K562 (cell line): ENCODE results near the gene CTDSPL. TPM values are rescaled to one million over a fixed set of nuclear protein-coding genes. Genes with fewer than 3 reads are reported as not detected.

Experiments used
- ARID2 ChIP-seq: fragments of 450-650 bp; IDR thresholded peaks from 2 replicates; pipeline ENCODE4 v1.6.1; 2017; ENCODE audit warnings: antibody characterized with exemption, mild to moderate bottlenecking
- CEBPB ChIP-seq: fragments of 450-650 bp; IDR thresholded peaks from 2 replicates; pipeline ENCODE4 v1.6.1; 2016; ENCODE audit warnings: missing genetic modification characterization, missing compliant biosample characterization
- CREM ChIP-seq: IDR thresholded peaks from 2 replicates; pipeline ENCODE4 v1.6.1; 2014; ENCODE audit warnings: antibody characterized with exemption, low read depth
- DIDO1 ChIP-seq: fragments of 450-650 bp; IDR thresholded peaks from 2 replicates; pipeline ENCODE4 v1.6.1; 2016; ENCODE audit warnings: low read depth, missing biosample characterization, missing genetic modification characterization
- DPF2 ChIP-seq: fragments of 450-650 bp; IDR thresholded peaks from 2 replicates; pipeline ENCODE4 v1.6.1; 2016
- E2F8 ChIP-seq: fragments of 450-650 bp; IDR thresholded peaks from 2 replicates; pipeline ENCODE4 v1.7.1; 2018; ENCODE audit warnings: mild to moderate bottlenecking, low read depth; ENCODE audit not compliant: partially characterized antibody
- EGR1 ChIP-seq: fragments of 450-650 bp; conservative IDR thresholded peaks from 2 replicates; pipeline ENCODE4 v1.6.1; 2017; ENCODE audit warnings: mild to moderate bottlenecking
- EHMT2 ChIP-seq: fragments of 450-650 bp; IDR thresholded peaks from 2 replicates; pipeline ENCODE4 v1.6.1; 2018; ENCODE audit warnings: antibody characterized with exemption
- GABPB1 ChIP-seq: sonication (generic); formaldehyde crosslinking; IDR thresholded peaks from 2 replicates; pipeline ENCODE4 v1.8.0; 2022; ENCODE audit warnings: mild to moderate bottlenecking, missing genetic modification reagents
- HDAC6 ChIP-seq: IDR thresholded peaks from 2 replicates; pipeline ENCODE4 v1.6.1; 2012; ENCODE audit warnings: low read depth, mild to moderate bottlenecking, control low read depth, inconsistent platforms, low read length, moderate library complexity
- HSF4 ChIP-seq: fragments of 250-450 bp; sonication (Bioruptor Pico); IDR thresholded peaks from 2 replicates; pipeline ENCODE4 v2.1.2; 2022; ENCODE audit warnings: mild to moderate bottlenecking, moderate library complexity, borderline replicate concordance
- KDM2B ChIP-seq: fragments of 250-450 bp; sonication (Bioruptor Pico); IDR thresholded peaks from 2 replicates; pipeline ENCODE4 v1.8.0; 2021; ENCODE audit warnings: mild to moderate bottlenecking, moderate library complexity
- MAZ ChIP-seq, 2 experiments: fragments of 450-650 bp in 1 of 2; sonication (generic) in 1 of 2; formaldehyde crosslinking; IDR thresholded peaks in 1 of 2; conservative IDR thresholded peaks in 1 of 2; 2 replicates each; pipeline versions ENCODE4 v1.4.0 to v1.5.0; 2020; ENCODE audit warnings: mild to moderate bottlenecking in 1 of 2, missing genetic modification reagents in 1 of 2
- MCM5 ChIP-seq: fragments of 450-650 bp; IDR thresholded peaks from 2 replicates; pipeline ENCODE4 v1.6.1; 2016; ENCODE audit warnings: low read depth
- POLR3G ChIP-seq: IDR thresholded peaks from 2 replicates; pipeline ENCODE4 v1.6.1; 2011; ENCODE audit not compliant: insufficient read length, insufficient replicate concordance; ENCODE audit errors: extremely low read depth
- PTRF ChIP-seq: fragments of 450-650 bp; IDR thresholded peaks from 2 replicates; pipeline ENCODE4 v1.6.1; 2016; ENCODE audit warnings: mild to moderate bottlenecking, missing genetic modification characterization, missing compliant biosample characterization
- RB1 ChIP-seq: fragments of 450-650 bp; IDR thresholded peaks from 2 replicates; pipeline ENCODE4 v1.6.1; 2017; ENCODE audit warnings: low read depth, mild to moderate bottlenecking
- SIX5 ChIP-seq, 2 experiments: IDR thresholded peaks; 2 replicates each; pipeline ENCODE4 v1.6.1; 2011; ENCODE audit warnings: low read length in 2 of 2, borderline replicate concordance in 1 of 2, low read depth in 1 of 2, mild to moderate bottlenecking in 1 of 2, moderate library complexity in 1 of 2; ENCODE audit not compliant: insufficient read depth in 1 of 2
- TFE3 ChIP-seq: fragments of 450-650 bp; formaldehyde crosslinking; IDR thresholded peaks from 2 replicates; pipeline ENCODE4 v1.4.0; 2020; ENCODE audit warnings: mild to moderate bottlenecking, mixed read lengths
- THRB ChIP-seq: fragments of 450-650 bp; formaldehyde crosslinking; conservative IDR thresholded peaks from 2 replicates; pipeline ENCODE4 v1.4.0; 2022; ENCODE audit warnings: mild to moderate bottlenecking, missing genetic modification characterization
- ZFP91 ChIP-seq: sonication (generic); formaldehyde crosslinking; IDR thresholded peaks from 2 replicates; pipeline ENCODE4 v1.8.0; 2022; ENCODE audit warnings: mild to moderate bottlenecking, missing genetic modification reagents
- ZNF165 ChIP-seq: fragments of 250-450 bp; sonication (Bioruptor Pico); IDR thresholded peaks from 2 replicates; pipeline ENCODE4 v1.4.0; 2020; ENCODE audit warnings: borderline replicate concordance
- ZNF766 ChIP-seq: fragments of 200-800 bp; sonication (Bioruptor generic); conservative IDR thresholded peaks from 2 replicates; pipeline ENCODE4 v1.6.1; 2016; ENCODE audit warnings: missing genetic modification characterization, missing compliant biosample characterization
- polyA plus RNA-seq, 8 experiments: library from polyadenylated mRNA; depleted of rRNA in 4 of 8; stranded (reverse) in 5 of 8; unstranded in 3 of 8; fragments of >200 nt; fragmentation: Nextera tagmentation in 2 of 8; fragmentation: Illumina TruSeq in 1 of 8; extraction: Ambion mirVana in 2 of 8; extraction: Trizol in 1 of 8; gene quantifications; 2 replicates each; pipeline versions ENCODE4 v1.2.1 to v1.2.3, GENCODE V29; 2011 to 2014; ENCODE audit warnings: inconsistent platforms in 1 of 8, missing spikeins in 1 of 8
- total RNA-seq, 7 experiments: library from RNA; depleted of rRNA in 6 of 7; stranded (reverse); fragments of >200 nt in 6 of 7; fragmentation: Illumina TruSeq in 2 of 7; extraction: Trizol in 2 of 7; gene quantifications; 2 replicates each; pipeline versions ENCODE4 v1.2.1 to v1.2.3, GENCODE V29; 2011 to 2021; ENCODE audit warnings: low replicate concordance in 1 of 7

Gene CTDSPL
- total and polyA plus RNA-seq, 9 of the 15 experiments (the other 6 are each of a cell fraction or from before 2014, with no cell fraction given), result 5.1 to 19.3 (median 11.3) TPM

- TF ChIP-seq HSF4 (CRISPR knock-in tag), result 0 out of 2 replicates have a peak, but pooled peaks have one; percentile 51
- TF ChIP-seq POLR3G, result no peak
- no peak for TF ChIP-seq EGR1
- no peak for TF ChIP-seq THRB (CRISPR knock-in tag)
- no peak for TF ChIP-seq KDM2B
- no peak for TF ChIP-seq GABPB1 (CRISPR knock-in tag)
- TF ChIP-seq PTRF, result 0 out of 2 replicates have a peak, but pooled peaks have one; percentile 6
- no peak for TF ChIP-seq EHMT2
- 0 out of 2 replicates have a peak, but pooled peaks have one; percentile 19 for TF ChIP-seq ZNF766 (CRISPR knock-in tag)
- TF ChIP-seq TFE3 (CRISPR knock-in tag), result no peak
- no peak for TF ChIP-seq ARID2
- TF ChIP-seq HDAC6, result no peak
- no peak for TF ChIP-seq DPF2
- no peak for TF ChIP-seq RB1
- TF ChIP-seq MCM5, result no peak
- no peak for TF ChIP-seq E2F8
- peak; percentile 55; the same call in 1 of the 2 replicates for TF ChIP-seq ZFP91 (CRISPR knock-in tag)
- no peak for TF ChIP-seq ZNF165 (CRISPR knock-in tag)
- no peak for TF ChIP-seq DIDO1 (tag)
- TF ChIP-seq CEBPB (tag), result no peak
- TF ChIP-seq SIX5 (IDR thresholded peaks at IDR 0.05; ENCODE audit: borderline replicate concordance in 1 of 2, insufficient read depth in 1 of 2, low read depth in 1 of 2, low read length in 2 of 2), result no peak
- 0 out of 2 replicates have a peak, but pooled peaks have one; percentile 32 for TF ChIP-seq CREM
- TF ChIP-seq MAZ (CRISPR knock-in tag; conservative IDR thresholded peaks at IDR 0.05 in 1 of 2, IDR thresholded peaks at IDR 0.05 in 1 of 2), result no peak
These were observed 126.1 kb downstream of the CTDSPL start (continued) for GRCh38 chr3:37987751-37988179.
